Left kidney (tissue), 2 donors: ENCODE data around the gene RSPH9. TPM values are rescaled to one million over a fixed set of nuclear protein-coding genes. Genes with fewer than 3 reads are reported as not detected.
"Not testable (repeated sequence)": the region's sequence is repeated elsewhere in the genome, so short reads cannot be mapped to it uniquely, and the experiment has no call there.

Source experiments
- DNase-seq: peaks from one replicate; pipeline ENCODE4 v3.0.0-alpha.2; 2013
- polyA plus RNA-seq: library from polyadenylated mRNA; unstranded; fragments of 120-200 nt; gene quantifications from one replicate; pipeline ENCODE4 v1.2.1, GENCODE V29; 2013; ENCODE audit not compliant: insufficient read length

Gene RSPH9
- polyA plus RNA-seq, 1 donor = 1.4 TPM

- no peak for DNase-seq
Measured at GRCh38 chr6:43683708-43684455, 39.0 kb downstream of the RSPH9 start.

- DNase-seq = no peak
Measured at GRCh38 chr6:43687079-43687436, 42.2 kb downstream of the RSPH9 start.

- DNase-seq = no peak
Measured at GRCh38 chr6:43687437-43688347, 42.9 kb downstream of the RSPH9 start, which contains the start of gene MRPS18A. MRPS18A (minus strand) TSS chr6:43687791; CDS start chr6:43687779, 12 bp downstream.

GRCh38 chr6:43689421-43689820 lies 44.6 kb downstream of the RSPH9 start:
- no peak for DNase-seq

- DNase-seq = no peak
Measured at GRCh38 chr6:43695215-43695966, 50.6 kb downstream of the RSPH9 start.

GRCh38 chr6:43695967-43696291 lies 51.1 kb downstream of the RSPH9 start:
- DNase-seq = no peak

GRCh38 chr6:43697421-43697820 lies 52.6 kb downstream of the RSPH9 start:
- no peak for DNase-seq

GRCh38 chr6:43698584-43699349 lies 53.9 kb downstream of the RSPH9 start:
- peak; percentile 75 for DNase-seq

GRCh38 chr6:43699564-43700186 lies 54.8 kb downstream of the RSPH9 start:
- no peak for DNase-seq

- not testable (repeated sequence) for DNase-seq
Measured at GRCh38 chr6:43700939-43701560, 56.2 kb downstream of the RSPH9 start.

- no peak for DNase-seq
Measured at GRCh38 chr6:43702171-43702533, 57.3 kb downstream of the RSPH9 start.

GRCh38 chr6:43702534-43703440 lies 58.0 kb downstream of the RSPH9 start:
- DNase-seq = peak; percentile 91

- no peak for DNase-seq
Measured at GRCh38 chr6:43703512-43704429, 58.9 kb downstream of the RSPH9 start.

- no peak for DNase-seq
Measured at GRCh38 chr6:43705996-43706395, 61.2 kb downstream of the RSPH9 start.

- DNase-seq = no peak
Measured at GRCh38 chr6:43706788-43707187, 62.0 kb downstream of the RSPH9 start.

GRCh38 chr6:43707269-43707668 lies 62.4 kb downstream of the RSPH9 start:
- DNase-seq = no peak

- DNase-seq = no peak
Measured at GRCh38 chr6:43707767-43708166, 62.9 kb downstream of the RSPH9 start.

- DNase-seq = no peak
Measured at GRCh38 chr6:43708860-43709653, 64.2 kb downstream of the RSPH9 start.
